ENCODE measurements around the gene MCF2L. TPM values are rescaled to one million over a fixed set of nuclear protein-coding genes. Genes with fewer than 3 reads are reported as not detected.
A peak's percentile ranks its signal among the peaks of the same experiment; 100 is the strongest.

The MCF2L gene
- total RNA-seq, 2 donors from 2014 or later, result 37.4 to 74.8 TPM

- Histone ChIP-seq H3K27ac (no peak overlapping the region), H3K4me3 (no peak overlapping the region), H3K4me1 (no peaks in the 10 kb centered on the region), H3K27me3 (no peaks in the 10 kb centered on the region), H3K9me3 (no peaks in the 10 kb centered on the region), H3K36me3 (replicated peaks in 1 of 2; ENCODE audit: insufficient read depth in 1 of 2, low read depth in 2 of 2) (no peaks in the 10 kb centered on the region)
- 74 to 75% methylated on average over 36 to 39 of the region's 39 CpGs for WGBS, 2 donors
- TF ChIP-seq CTCF (IDR thresholded peaks at IDR 0.05) (no peak), POLR2A (IDR thresholded peaks at IDR 0.05) (no peak)
- DNase-seq, result no peak
- ATAC-seq, result peak; percentile 43
- intact Hi-C loops (cut with DNase I), result no loop called here
Measured at GRCh38 chr13:113022745-113023574, 53.9 kb downstream of the MCF2L start.

- intact Hi-C loops (cut with DNase I), result no loop called here
- DNase-seq (no peak), ATAC-seq (no peak)
- H3K4me1 ChIP-seq, result no peaks in the 10 kb centered on the region
- 83 to 93% methylated on average over 16 of the region's 16 CpGs for WGBS, 2 donors
- H3K27ac ChIP-seq, result no peak overlapping the region
- no peaks in the 10 kb centered on the region for H3K27me3 ChIP-seq
- H3K4me3 ChIP-seq, result no peak overlapping the region
- no peaks in the 10 kb centered on the region for H3K36me3 ChIP-seq (replicated peaks in 1 of 2; ENCODE audit: insufficient read depth in 1 of 2, low read depth in 2 of 2)
- TF ChIP-seq CTCF (IDR thresholded peaks at IDR 0.05), result no peak
- TF ChIP-seq POLR2A (IDR thresholded peaks at IDR 0.05), result no peak
- no peaks in the 10 kb centered on the region for H3K9me3 ChIP-seq
Measured at GRCh38 chr13:113023694-113024430, 54.8 kb downstream of the MCF2L start.

GRCh38 chr13:113024466-113024865, 55.5 kb downstream of the MCF2L start:
- WGBS, 2 donors, result 85 to 89% methylated on average over 11 to 13 of the region's 13 CpGs
- TF ChIP-seq POLR2A (IDR thresholded peaks at IDR 0.05) (no peak), CTCF (IDR thresholded peaks at IDR 0.05) (no peak)
- Histone ChIP-seq H3K27me3 (no peaks in the 10 kb centered on the region), H3K4me3 (no peak overlapping the region), H3K36me3 (replicated peaks in 1 of 2; ENCODE audit: insufficient read depth in 1 of 2, low read depth in 2 of 2) (no peaks in the 10 kb centered on the region), H3K4me1 (no peaks in the 10 kb centered on the region), H3K27ac (no peak overlapping the region), H3K9me3 (no peaks in the 10 kb centered on the region)
- DNase-seq, result no peak
- intact Hi-C loops (cut with DNase I), result no loop called here
- ATAC-seq, result no peak

- H3K4me3 ChIP-seq, result no peak overlapping the region
- TF ChIP-seq POLR2A (IDR thresholded peaks at IDR 0.05) (no peak), CTCF (IDR thresholded peaks at IDR 0.05) (no peak)
- no peaks in the 10 kb centered on the region for H3K36me3 ChIP-seq (replicated peaks in 1 of 2; ENCODE audit: insufficient read depth in 1 of 2, low read depth in 2 of 2)
- whole genome bisulfite sequencing, 2 donors, result 88 to 98% methylated on average over 7 to 19 of the region's 21 CpGs
- ATAC-seq (no peak), DNase-seq (no peak)
- H3K27me3 ChIP-seq, result no peaks in the 10 kb centered on the region
- intact Hi-C loops (cut with DNase I), result no loop called here
- H3K27ac ChIP-seq, result no peak overlapping the region
- H3K9me3 ChIP-seq, result no peaks in the 10 kb centered on the region
- no peaks in the 10 kb centered on the region for H3K4me1 ChIP-seq
Measured at GRCh38 chr13:113026391-113026910, 57.4 kb downstream of the MCF2L start.

Measured in body of pancreas (tissue), 4 donors.